ENCODE measurements around the gene HS3ST2.

DNA sequence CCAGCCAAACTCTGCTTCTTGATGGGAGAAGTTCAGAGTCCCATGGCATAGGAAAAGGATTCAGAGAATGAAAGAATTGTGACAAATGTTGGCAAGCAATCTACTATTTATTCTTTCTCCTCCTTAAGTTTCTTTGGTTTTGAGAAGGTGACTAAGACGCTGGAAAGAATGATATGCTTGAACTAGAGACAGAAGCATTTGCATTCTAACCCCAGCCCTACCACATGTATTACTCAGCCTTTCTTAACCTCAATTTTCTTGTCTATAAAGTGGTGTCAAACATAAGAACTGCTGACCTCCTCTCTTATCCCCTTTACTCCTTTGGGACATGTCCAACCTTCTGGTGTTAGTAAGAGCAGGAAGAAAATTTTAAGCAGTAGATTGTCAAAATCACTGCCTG lies 124.7 kb downstream of the HS3ST2 start:
- TF ChIP-seq, protein P1, sequence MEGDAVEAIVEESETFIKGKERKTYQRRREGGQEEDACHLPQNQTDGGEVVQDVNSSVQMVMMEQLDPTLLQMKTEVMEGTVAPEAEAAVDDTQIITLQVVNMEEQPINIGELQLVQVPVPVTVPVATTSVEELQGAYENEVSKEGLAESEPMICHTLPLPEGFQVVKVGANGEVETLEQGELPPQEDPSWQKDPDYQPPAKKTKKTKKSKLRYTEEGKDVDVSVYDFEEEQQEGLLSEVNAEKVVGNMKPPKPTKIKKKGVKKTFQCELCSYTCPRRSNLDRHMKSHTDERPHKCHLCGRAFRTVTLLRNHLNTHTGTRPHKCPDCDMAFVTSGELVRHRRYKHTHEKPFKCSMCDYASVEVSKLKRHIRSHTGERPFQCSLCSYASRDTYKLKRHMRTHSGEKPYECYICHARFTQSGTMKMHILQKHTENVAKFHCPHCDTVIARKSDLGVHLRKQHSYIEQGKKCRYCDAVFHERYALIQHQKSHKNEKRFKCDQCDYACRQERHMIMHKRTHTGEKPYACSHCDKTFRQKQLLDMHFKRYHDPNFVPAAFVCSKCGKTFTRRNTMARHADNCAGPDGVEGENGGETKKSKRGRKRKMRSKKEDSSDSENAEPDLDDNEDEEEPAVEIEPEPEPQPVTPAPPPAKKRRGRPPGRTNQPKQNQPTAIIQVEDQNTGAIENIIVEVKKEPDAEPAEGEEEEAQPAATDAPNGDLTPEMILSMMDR (IDR thresholded peaks at IDR 0.05; ENCODE audit: control extremely low read depth in 1 of 3, insufficient read depth in 1 of 3, low read depth in 1 of 3, low read length in 3 of 3), result no peak
- no peak for TF ChIP-seq EZH2 (IDR thresholded peaks at IDR 0.05; ENCODE audit: low read depth, low read length, severe bottlenecking)
- no peak for TF ChIP-seq CEBPB (IDR thresholded peaks at IDR 0.05; ENCODE audit: low read depth, low read length)
- no peak for TF ChIP-seq EP300 (IDR thresholded peaks at IDR 0.05; ENCODE audit: borderline replicate concordance in 1 of 2, low read depth in 2 of 2, low read length in 2 of 2)
- no peak for TF ChIP-seq CBX5 (IDR thresholded peaks at IDR 0.05; ENCODE audit: low read depth, low read length)
- TF ChIP-seq, protein P2, sequence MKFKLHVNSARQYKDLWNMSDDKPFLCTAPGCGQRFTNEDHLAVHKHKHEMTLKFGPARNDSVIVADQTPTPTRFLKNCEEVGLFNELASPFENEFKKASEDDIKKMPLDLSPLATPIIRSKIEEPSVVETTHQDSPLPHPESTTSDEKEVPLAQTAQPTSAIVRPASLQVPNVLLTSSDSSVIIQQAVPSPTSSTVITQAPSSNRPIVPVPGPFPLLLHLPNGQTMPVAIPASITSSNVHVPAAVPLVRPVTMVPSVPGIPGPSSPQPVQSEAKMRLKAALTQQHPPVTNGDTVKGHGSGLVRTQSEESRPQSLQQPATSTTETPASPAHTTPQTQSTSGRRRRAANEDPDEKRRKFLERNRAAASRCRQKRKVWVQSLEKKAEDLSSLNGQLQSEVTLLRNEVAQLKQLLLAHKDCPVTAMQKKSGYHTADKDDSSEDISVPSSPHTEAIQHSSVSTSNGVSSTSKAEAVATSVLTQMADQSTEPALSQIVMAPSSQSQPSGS (IDR thresholded peaks at IDR 0.05; ENCODE audit: low read length), result no peak
- no peak for TF ChIP-seq RAD21 (IDR thresholded peaks at IDR 0.05 in 1 of 2, conservative IDR thresholded peaks at IDR 0.05 in 1 of 2; ENCODE audit: low read depth in 2 of 2, low read length in 2 of 2)
